ENCODE data around the gene C2CD2.

DNA sequence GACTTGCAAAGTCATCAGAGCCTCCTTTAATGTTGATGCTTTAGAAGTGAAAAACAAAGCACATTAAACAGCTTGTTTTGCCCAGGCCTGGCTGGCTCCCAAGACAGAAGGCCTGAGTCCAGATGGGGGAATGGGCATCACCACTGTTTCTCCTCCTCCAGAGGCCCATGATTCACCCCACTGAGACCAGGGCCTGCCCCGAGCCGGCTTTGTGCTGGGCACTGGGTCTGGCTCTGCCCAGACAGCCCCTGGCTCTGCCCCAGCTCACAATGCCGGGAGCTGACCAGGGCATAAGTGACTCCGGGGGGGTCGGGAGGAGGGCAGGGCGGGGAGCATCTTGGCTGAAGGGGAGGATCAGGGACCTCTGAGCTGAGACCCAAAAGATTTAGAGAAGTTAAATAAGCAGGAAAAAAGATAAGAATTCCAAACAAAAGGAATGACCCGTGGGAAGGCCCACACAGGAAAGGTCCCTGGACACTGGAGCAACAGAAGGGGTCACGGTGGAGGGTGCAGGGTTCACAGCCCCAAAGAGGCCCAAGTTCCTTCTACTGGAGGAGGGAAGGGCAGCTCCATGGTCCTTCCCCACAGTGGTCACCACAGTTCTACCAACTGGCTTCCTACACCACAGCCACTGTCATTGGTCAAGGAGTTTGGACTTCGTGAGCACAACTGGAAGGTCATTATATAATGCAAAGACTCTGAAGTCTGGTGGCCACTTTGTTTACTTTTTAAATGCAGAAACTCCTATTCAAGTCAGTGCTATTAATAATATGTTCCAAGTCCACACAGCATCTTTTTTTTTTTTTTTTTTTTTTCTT, 5.5 kb downstream of the C2CD2 start:
- TF ChIP-seq CTCF (conservative IDR thresholded peaks at IDR 0.05; ENCODE audit: low read depth in 2 of 2) (no peak), POLR2AphosphoS5 (IDR thresholded peaks at IDR 0.05; ENCODE audit: low read depth) (no peak)
